Fibroblast of gingiva (primary cell): ENCODE measurements around the gene CDCP2.
"Not testable (repeated sequence)": the region's sequence is repeated elsewhere in the genome, so short reads cannot be mapped to it uniquely, and the experiment has no call there.

Experiments
- DNase-seq: peaks from one replicate; pipeline ENCODE4 v3.0.0-alpha.2; 2011; ENCODE audit warnings: low read depth

CDCP2 gene

GRCh38 chr1:54114955-54115354, 37.8 kb downstream of the CDCP2 start:
- no peak for DNase-seq

- DNase-seq: no peak
Observed at GRCh38 chr1:54114001-54114400, 38.8 kb downstream of the CDCP2 start.

- no peak for DNase-seq
Observed at GRCh38 chr1:54112705-54113368, 40.0 kb downstream of the CDCP2 start.

GRCh38 chr1:54112027-54112426, 40.8 kb downstream of the CDCP2 start:
- DNase-seq: no peak

- no peak for DNase-seq
Observed at GRCh38 chr1:54111624-54112023, 41.2 kb downstream of the CDCP2 start.

GRCh38 chr1:54110996-54111395, 41.8 kb downstream of the CDCP2 start:
- DNase-seq: no peak

GRCh38 chr1:54109129-54110090, 43.4 kb downstream of the CDCP2 start:
- DNase-seq: no peak

- DNase-seq: no peak
Observed at GRCh38 chr1:54108156-54108555, 44.6 kb downstream of the CDCP2 start.

- DNase-seq: peak; percentile 5
Observed at GRCh38 chr1:54107131-54107530, 45.7 kb downstream of the CDCP2 start.

GRCh38 chr1:54105736-54106269, 47.0 kb downstream of the CDCP2 start:
- DNase-seq: no peak

- no peak for DNase-seq
Observed at GRCh38 chr1:54105080-54105479, 47.7 kb downstream of the CDCP2 start.

GRCh38 chr1:54104613-54105012, 48.2 kb downstream of the CDCP2 start:
- DNase-seq: not testable (repeated sequence)

- DNase-seq: no peak
Observed at GRCh38 chr1:54103414-54103813, 49.4 kb downstream of the CDCP2 start.

- DNase-seq: no peak
Observed at GRCh38 chr1:54100500-54100899, 52.3 kb downstream of the CDCP2 start.

GRCh38 chr1:54099061-54099610, 53.7 kb downstream of the CDCP2 start:
- DNase-seq: no peak

GRCh38 chr1:54096877-54097240, 55.9 kb downstream of the CDCP2 start:
- no peak for DNase-seq

- DNase-seq: no peak
Observed at GRCh38 chr1:54096227-54096876, 56.4 kb downstream of the CDCP2 start.

GRCh38 chr1:54095546-54096226, 57.1 kb downstream of the CDCP2 start:
- no peak for DNase-seq

GRCh38 chr1:54094730-54095105, 58.1 kb downstream of the CDCP2 start:
- not testable (repeated sequence) for DNase-seq

GRCh38 chr1:54094001-54094729, 58.6 kb downstream of the CDCP2 start:
- no peak for DNase-seq

GRCh38 chr1:54091666-54092065, 61.1 kb downstream of the CDCP2 start:
- DNase-seq: no peak
